Neural cell (in vitro differentiated cells): Measurements from ENCODE around the gene AGPS. TPM values are rescaled to one million over a fixed set of nuclear protein-coding genes. Genes with fewer than 3 reads are reported as not detected.
A peak's percentile ranks its signal among the peaks of the same experiment; 100 is the strongest.
"Not testable (repeated sequence)": the region's sequence is repeated elsewhere in the genome, so short reads cannot be mapped to it uniquely, and the experiment has no call there.

Experiments used
- H2AFZ ChIP-seq: fragments of 200-600, 300-800 bp; sonication (generic), shearing (Covaris generic); 2 replicates; pipeline ENCODE4 v1.6.0; 2014; ENCODE audit warnings: low read depth, mild to moderate bottlenecking, antibody characterized with exemption, low read length, moderate library complexity
- H3F3A ChIP-seq: fragments of 200-600 bp; shearing (Covaris generic); 2 replicates; pipeline ENCODE4 v1.6.1; 2016; ENCODE audit warnings: mild to moderate bottlenecking, moderate library complexity, mixed read lengths, antibody characterized with exemption, low read length; ENCODE audit not compliant: insufficient read depth, poor library complexity, severe bottlenecking
- H3K27ac ChIP-seq: fragments of 200-600, 300-800 bp; sonication (generic), shearing (Covaris generic); 2 replicates; pipeline ENCODE4 v1.5.1; 2014; ENCODE audit warnings: mild to moderate bottlenecking, low read length, moderate library complexity
- H3K27me3 ChIP-seq: fragments of 300-800, 200-600 bp; sonication (generic), shearing (Covaris generic); 2 replicates; pipeline ENCODE4 v1.6.0; 2014; ENCODE audit warnings: mild to moderate bottlenecking, low read depth, low read length, moderate library complexity; ENCODE audit not compliant: insufficient read depth
- H3K36me3 ChIP-seq: fragments of 300-800, 200-600 bp; sonication (generic), shearing (Covaris generic); 2 replicates; pipeline ENCODE4 v1.5.1; 2014; ENCODE audit warnings: mild to moderate bottlenecking, antibody characterized with exemption, low read length, moderate library complexity; ENCODE audit not compliant: insufficient read depth
- H3K4me2 ChIP-seq: fragments of 300-800, 200-600 bp; sonication (generic), shearing (Covaris generic); 2 replicates; pipeline ENCODE4 v1.6.0; 2014; ENCODE audit warnings: mild to moderate bottlenecking, low read length
- H3K4me3 ChIP-seq: fragments of 300-800, 200-600 bp; sonication (generic), shearing (Covaris generic); 2 replicates; pipeline ENCODE4 v1.5.1; 2014; ENCODE audit warnings: mild to moderate bottlenecking, low read length, moderate library complexity
- H3K79me2 ChIP-seq: fragments of 200-600 bp; shearing (Covaris generic); replicated peaks from 2 replicates; pipeline ENCODE4 v1.6.0; 2014; ENCODE audit warnings: mild to moderate bottlenecking, low read length, moderate library complexity; ENCODE audit not compliant: insufficient read depth
- H3K9ac ChIP-seq: fragments of 300-800, 200-600 bp; sonication (generic), shearing (Covaris generic); 2 replicates; pipeline ENCODE4 v1.6.1; 2016; ENCODE audit warnings: mild to moderate bottlenecking, low read length, mixed read lengths
- H3K9me2 ChIP-seq: fragments of 200-600 bp; shearing (Covaris generic); 2 replicates; pipeline ENCODE4 v1.6.1; 2016; ENCODE audit warnings: mild to moderate bottlenecking, low read length, mixed read lengths; ENCODE audit not compliant: insufficient read depth
- H3K9me3 ChIP-seq: fragments of 200-600, 300-800 bp; sonication (generic), shearing (Covaris generic); 2 replicates; pipeline ENCODE4 v1.6.1; 2016; ENCODE audit warnings: mild to moderate bottlenecking, mixed run types, low read length, moderate library complexity, mixed read lengths
- H4K20me1 ChIP-seq: fragments of 200-600 bp; shearing (Covaris generic); 2 replicates; pipeline ENCODE4 v1.6.1; 2016; ENCODE audit warnings: mild to moderate bottlenecking, mixed run types; ENCODE audit not compliant: insufficient read depth
- EP300 ChIP-seq: fragments of 450-650 bp; conservative IDR thresholded peaks from 2 replicates; pipeline ENCODE4 v1.6.1; 2014; ENCODE audit warnings: antibody characterized with exemption, mild to moderate bottlenecking, moderate library complexity; ENCODE audit not compliant: poor library complexity, severe bottlenecking
- EZH2 ChIP-seq: fragments of 200-600, 300-800 bp; shearing (Covaris generic), sonication (generic); IDR thresholded peaks from 2 replicates; pipeline ENCODE4 v1.6.1; 2014; ENCODE audit warnings: antibody characterized with exemption, low read length, borderline replicate concordance, mild to moderate bottlenecking; ENCODE audit not compliant: insufficient read depth, poor library complexity, severe bottlenecking
- MXI1 ChIP-seq: fragments of 450-650 bp; conservative IDR thresholded peaks from 2 replicates; pipeline ENCODE4 v1.6.1; 2014; ENCODE audit warnings: antibody characterized with exemption, mild to moderate bottlenecking; ENCODE audit not compliant: poor library complexity, severe bottlenecking
- POLR2AphosphoS5 ChIP-seq: IDR thresholded peaks from 2 replicates; pipeline ENCODE4 v1.6.1; 2012
- RAD21 ChIP-seq: fragments of 450-650 bp; conservative IDR thresholded peaks from 2 replicates; pipeline ENCODE4 v1.6.1; 2014; ENCODE audit warnings: antibody characterized with exemption, mild to moderate bottlenecking, moderate library complexity
- REST ChIP-seq: IDR thresholded peaks from 2 replicates; pipeline ENCODE4 v1.6.1; 2012; ENCODE audit warnings: borderline replicate concordance
- SMC3 ChIP-seq: fragments of 450-650 bp; conservative IDR thresholded peaks from 2 replicates; pipeline ENCODE4 v1.6.1; 2014; ENCODE audit warnings: antibody characterized with exemption, mild to moderate bottlenecking, moderate library complexity; ENCODE audit not compliant: poor library complexity
- TAF1 ChIP-seq: IDR thresholded peaks from 2 replicates; pipeline ENCODE4 v1.6.1; 2012; ENCODE audit warnings: low read depth
- polyA plus RNA-seq: library from polyadenylated mRNA; depleted of rRNA; stranded (reverse); fragments of >200 nt; gene quantifications from 2 replicates; pipeline ENCODE4 v1.2.3, GENCODE V29; 2014
- TF ChIP-seq, protein P1 (sequence below): fragments of 450-650 bp; IDR thresholded peaks from 2 replicates; pipeline ENCODE4 v1.5.1; 2014; ENCODE audit warnings: antibody characterized with exemption, mild to moderate bottlenecking, moderate library complexity; ENCODE audit not compliant: poor library complexity, severe bottlenecking

The AGPS gene
- polyA plus RNA-seq, 1 donor from 2014 or later = 31.0 TPM

DNA sequence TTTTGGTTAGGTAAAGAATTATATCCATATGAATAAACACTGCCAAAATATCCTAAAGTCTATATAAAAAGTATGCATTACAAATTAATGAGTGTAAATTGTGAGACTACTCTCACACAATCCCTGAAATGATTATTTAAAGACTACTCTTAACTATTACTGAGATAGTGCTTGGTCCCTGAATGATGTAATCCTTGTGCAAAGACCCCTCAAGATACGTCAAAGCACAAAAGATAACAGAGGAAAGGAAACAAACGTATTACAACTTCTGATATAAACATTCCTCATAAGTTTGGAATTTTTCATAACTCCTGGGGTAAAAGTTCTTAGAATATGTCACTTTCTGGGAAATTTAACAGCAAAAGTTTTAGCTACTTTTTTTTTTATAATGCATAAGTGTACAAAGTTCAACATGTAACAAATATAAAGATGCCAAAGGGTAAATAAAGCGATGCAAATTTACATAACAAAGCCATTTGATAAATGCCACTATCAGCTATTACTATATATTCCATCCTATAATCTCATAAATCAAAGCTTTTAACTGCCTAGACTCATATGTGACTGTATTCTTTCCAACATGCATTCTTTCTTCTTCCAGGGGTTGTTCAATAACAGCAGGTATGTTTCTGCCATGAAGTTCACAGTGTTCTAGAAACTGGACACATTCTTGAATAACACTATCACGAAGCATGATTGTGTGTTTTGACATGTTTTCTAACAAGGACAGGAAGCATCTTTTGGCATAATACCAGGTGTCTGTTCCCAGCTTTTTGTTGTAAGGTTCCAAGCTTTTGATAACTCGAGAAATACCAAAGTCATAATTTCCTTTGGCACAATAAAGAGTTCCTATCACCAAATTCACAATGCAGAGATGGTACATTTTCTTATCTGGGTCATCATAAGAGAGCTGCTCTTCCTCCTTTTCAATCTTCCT, 158.0 kb downstream of the AGPS start:
- Histone ChIP-seq H3K9me2 (no peaks in the 10 kb centered on the region), H3K4me3 (no peak overlapping the region), H3F3A (no peaks in the 10 kb centered on the region), H3K4me2 (no peak overlapping the region), H3K36me3 (no peaks in the 10 kb centered on the region), H3K9ac (no peak overlapping the region), H4K20me1 (no peaks in the 10 kb centered on the region), H3K27ac (no peak overlapping the region), H3K9me3 (no peaks in the 10 kb centered on the region), H3K79me2 (no peaks in the 10 kb centered on the region), H3K27me3 (no peaks in the 10 kb centered on the region), H2AFZ (no peak overlapping the region)
- TF ChIP-seq TAF1 (no peak), EP300 (no peak), EZH2 (no peak), POLR2AphosphoS5 (no peak)
- TF ChIP-seq, protein P1, sequence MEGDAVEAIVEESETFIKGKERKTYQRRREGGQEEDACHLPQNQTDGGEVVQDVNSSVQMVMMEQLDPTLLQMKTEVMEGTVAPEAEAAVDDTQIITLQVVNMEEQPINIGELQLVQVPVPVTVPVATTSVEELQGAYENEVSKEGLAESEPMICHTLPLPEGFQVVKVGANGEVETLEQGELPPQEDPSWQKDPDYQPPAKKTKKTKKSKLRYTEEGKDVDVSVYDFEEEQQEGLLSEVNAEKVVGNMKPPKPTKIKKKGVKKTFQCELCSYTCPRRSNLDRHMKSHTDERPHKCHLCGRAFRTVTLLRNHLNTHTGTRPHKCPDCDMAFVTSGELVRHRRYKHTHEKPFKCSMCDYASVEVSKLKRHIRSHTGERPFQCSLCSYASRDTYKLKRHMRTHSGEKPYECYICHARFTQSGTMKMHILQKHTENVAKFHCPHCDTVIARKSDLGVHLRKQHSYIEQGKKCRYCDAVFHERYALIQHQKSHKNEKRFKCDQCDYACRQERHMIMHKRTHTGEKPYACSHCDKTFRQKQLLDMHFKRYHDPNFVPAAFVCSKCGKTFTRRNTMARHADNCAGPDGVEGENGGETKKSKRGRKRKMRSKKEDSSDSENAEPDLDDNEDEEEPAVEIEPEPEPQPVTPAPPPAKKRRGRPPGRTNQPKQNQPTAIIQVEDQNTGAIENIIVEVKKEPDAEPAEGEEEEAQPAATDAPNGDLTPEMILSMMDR = no peak

GRCh38 chr2:177551360-177551759, 158.8 kb downstream of the AGPS start:
- H3K4me3 ChIP-seq, H3K36me3 ChIP-seq, H3K9ac ChIP-seq, H2AFZ ChIP-seq, H3F3A ChIP-seq, H3K27ac ChIP-seq, H3K27me3 ChIP-seq, H3K9me2 ChIP-seq, H3K9me3 ChIP-seq, H4K20me1 ChIP-seq, H3K4me2 ChIP-seq, H3K79me2 ChIP-seq: not testable (repeated sequence)

GRCh38 chr2:177551989-177552421, 159.4 kb downstream of the AGPS start:
- no peaks in the 10 kb centered on the region for H3K9me3 ChIP-seq
- no peak overlapping the region for H3K4me2 ChIP-seq
- no peaks in the 10 kb centered on the region for H3K27me3 ChIP-seq
- peak overlapping the region; percentile 78 for H2AFZ ChIP-seq
- H3F3A ChIP-seq = no peaks in the 10 kb centered on the region
- TF ChIP-seq TAF1 (no peak), EZH2 (no peak), RAD21 (no peak), EP300 (no peak), SMC3 (no peak), MXI1 (no peak), REST (no peak), POLR2AphosphoS5 (no peak)
- TF ChIP-seq, protein P1 = no peak
- H3K9me2 ChIP-seq = no peaks in the 10 kb centered on the region
- peak overlapping the region; percentile 76 for H3K4me3 ChIP-seq
- peak overlapping the region; percentile 97 for H3K27ac ChIP-seq
- no peaks in the 10 kb centered on the region for H3K36me3 ChIP-seq
- no peaks in the 10 kb centered on the region for H3K79me2 ChIP-seq
- no peaks in the 10 kb centered on the region for H4K20me1 ChIP-seq
- peak overlapping the region; percentile 87 for H3K9ac ChIP-seq
